GM19035 (cell line): ENCODE results near the gene PAPPA2.

Experiments
- ATAC-seq: cut with Tn5 transposase; IDR thresholded peaks from one replicate; pipeline ENCODE4 v1.9.1; 2021; ENCODE audit not compliant: unreplicated experiment

PAPPA2 gene

DNA sequence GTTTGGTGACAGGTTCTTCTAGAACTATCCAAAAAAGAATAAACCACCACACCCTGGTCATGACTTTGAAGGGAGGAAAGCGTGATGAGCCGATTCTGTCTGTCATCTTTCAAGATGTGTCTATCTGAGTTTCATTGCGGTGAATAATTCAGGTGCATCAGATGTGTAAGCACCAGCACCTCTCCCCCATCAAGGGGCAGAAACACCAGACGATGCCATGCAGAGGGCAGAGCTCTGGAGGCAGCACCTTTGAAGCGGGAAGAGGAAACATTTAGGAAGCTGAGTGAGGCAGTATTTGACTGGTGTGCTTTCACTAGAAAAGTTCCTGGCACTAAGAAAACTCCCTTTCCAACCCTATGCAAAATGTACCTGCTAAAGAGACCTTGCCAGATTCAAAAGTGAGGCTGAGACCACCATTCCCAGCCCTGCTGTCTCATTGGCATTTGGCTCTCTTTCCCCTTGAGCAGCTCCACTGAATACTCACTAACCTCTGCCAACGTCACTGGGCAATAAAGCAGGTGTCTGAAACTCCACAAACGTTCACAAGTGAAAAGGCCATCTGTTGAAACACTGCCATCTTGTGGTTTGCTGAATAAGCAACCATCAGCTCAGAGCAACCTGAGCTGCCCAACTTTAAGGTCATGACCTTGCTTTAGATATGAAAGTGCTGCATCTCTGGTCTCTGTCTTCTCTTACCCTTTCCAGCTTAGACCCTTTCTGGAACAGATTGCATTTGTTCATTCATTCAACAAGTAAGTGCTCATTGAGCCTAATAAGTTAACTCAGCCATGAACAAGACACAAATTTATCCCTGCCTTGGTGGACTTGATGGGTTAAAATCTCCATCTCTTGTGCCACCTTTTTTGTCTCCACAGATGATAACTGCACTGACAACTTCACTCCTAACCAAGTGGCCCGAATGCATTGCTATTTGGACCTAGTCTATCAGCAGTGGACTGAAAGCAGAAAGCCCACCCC lies 228.6 kb downstream of the PAPPA2 start:
- ATAC-seq: peak; percentile 90

DNA sequence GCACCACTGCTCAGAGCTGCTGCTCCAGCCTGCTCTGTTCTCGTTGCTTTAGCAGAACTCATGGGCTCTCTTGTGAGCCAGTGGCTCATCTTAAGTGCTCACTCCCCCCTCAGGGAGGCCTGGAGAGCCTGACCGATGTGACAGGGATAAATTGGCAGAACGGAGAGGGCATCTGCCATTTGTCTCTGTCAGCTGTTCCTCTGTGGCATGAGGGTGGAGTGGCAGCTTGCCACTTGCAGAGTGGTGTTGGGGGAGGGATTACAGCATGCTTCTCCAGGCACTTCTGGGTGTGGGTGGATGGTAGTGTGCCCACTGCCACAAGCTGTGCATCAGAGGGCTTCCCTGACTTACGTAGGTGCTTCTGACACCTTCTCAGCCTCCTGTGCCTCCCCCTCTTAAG lies 229.5 kb downstream of the PAPPA2 start:
- ATAC-seq: no peak

DNA sequence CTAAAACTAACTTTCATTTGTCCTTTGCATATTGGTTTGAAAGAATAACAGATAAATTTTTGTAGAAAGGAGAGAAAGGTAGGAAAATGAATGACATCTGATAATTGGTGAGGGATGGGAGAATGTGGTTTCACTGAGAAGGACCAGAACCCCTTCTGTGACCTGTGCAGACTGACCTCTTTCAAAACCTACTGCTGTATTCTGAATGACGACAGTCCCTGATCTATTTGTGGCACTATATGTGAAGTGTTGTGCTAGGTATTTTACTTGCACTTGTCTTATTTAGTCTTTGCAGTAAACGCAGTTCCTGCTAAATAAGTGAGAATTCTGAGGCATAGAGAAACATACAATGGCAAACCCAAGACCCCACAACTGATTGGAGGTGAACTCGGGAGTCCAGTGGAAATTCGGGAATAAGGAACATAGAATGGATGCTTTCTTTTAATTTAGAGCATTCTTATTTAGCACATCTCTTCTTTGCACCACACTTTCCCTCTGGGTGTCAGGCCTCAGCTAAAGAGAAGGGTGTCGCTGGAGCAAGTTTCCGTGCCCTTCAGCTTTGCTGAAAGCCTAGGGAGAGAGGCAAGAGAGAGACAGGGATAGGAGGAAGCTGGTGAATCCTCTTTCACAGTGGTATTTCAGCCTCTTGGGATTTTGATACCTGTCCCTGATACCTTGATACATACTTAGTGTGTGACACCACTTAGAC lies 230.2 kb downstream of the PAPPA2 start:
- ATAC-seq: no peak

DNA sequence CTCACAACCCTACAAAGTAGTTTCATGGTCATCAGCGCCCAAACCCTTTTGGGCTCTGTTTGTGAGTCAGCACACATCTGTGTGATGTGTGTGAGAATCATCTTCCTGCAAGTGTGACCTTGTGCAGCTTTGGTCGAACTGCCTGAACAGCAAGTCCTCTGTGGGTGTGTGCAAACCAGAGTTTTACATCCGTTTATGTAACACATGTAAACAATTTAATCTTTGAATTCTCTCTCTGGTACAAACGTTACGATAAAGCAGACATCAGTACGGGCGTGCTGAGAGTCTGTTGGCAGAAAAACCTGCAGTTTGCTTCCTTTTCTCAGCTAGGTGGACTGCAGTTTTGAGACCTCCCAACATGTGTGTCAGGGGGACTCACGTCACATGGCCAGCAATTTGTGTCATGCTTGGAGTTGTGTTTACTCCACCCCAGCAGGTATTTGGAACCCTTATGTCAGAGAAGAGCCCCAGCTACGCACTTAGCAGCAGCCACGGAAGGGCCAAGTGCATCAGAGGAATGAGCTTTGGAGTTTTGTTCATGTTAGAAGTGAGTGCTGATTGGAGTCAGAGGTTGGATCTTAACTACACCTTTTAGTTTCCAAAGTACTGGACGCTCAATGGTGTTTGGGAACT lies 230.8 kb downstream of the PAPPA2 start:
- ATAC-seq: no peak

DNA sequence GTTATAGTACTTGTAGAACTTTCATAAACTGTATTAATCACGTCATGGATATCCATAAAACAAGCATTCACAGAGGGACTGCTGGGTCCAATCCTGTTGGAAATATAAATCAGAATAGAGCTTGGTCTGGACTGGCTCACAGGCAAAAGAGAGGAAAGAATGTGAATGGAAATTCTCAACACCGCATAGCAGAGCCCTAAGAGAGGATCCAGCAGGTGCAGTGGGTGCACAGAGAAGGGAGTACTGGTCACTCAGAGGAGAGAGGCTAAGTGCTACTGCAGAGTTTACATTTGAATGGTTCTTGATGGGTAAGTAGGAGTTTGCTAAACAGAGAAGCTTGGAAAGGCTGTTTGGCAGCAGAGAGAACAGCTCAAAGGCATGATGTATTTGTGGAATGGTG lies 231.7 kb downstream of the PAPPA2 start:
- no peak for ATAC-seq

DNA sequence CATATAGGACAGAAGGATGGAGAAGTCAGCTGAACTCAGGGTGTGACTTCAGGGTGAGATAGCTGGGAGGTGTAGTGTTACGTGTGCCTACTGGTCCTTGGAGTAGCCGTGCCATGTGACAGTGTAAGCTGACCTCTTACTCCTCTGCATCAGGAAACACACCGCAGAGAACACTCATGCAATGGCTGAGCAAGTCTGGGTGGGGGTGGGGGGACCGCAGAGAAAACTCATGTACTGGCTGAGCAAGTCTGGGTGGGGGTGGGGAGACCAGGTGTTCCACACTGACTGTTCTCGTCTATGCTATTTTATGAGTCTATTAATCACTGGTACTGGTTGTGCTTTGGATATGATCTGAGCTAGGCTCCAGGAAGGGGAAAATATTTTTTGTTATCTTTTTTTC lies 233.1 kb downstream of the PAPPA2 start:
- ATAC-seq: no peak

DNA sequence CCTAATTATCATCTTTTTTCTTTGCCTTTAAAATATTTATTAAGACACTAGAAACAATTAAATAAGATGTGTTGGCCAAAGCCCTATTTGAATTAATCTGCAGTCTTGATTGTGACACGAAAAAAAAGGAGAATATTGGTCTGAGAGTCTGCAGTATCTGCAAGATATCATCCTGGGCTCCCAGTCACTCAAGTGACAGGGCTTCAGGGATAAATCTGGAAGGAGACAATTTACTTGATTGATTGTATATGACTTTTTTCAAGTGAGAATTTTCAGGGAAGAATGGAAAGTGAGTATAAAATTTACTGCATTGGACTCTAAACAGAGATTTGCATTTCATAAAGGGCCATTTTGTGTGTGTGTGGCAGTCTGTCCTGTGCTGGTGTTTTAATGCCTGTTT lies 233.7 kb downstream of the PAPPA2 start:
- no peak for ATAC-seq

DNA sequence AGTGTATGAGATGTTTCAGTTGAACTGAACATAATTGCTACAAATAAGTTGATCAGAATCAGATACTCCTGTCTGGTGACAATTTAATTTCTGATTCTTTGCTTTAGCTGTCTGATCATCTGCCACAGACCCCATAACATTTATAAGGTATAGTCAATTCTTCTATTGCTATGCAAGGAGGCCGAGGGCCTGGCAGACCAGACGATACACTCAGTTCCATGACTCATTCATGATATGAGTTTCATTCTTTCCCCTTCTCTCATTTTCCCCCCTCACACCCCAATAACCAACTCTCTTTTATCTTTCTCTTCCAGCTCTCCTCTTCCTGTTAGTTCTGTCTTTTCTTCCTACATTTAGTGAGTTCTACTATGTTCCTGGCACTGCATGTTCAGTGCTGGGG lies 236.8 kb downstream of the PAPPA2 start:
- ATAC-seq: no peak

DNA sequence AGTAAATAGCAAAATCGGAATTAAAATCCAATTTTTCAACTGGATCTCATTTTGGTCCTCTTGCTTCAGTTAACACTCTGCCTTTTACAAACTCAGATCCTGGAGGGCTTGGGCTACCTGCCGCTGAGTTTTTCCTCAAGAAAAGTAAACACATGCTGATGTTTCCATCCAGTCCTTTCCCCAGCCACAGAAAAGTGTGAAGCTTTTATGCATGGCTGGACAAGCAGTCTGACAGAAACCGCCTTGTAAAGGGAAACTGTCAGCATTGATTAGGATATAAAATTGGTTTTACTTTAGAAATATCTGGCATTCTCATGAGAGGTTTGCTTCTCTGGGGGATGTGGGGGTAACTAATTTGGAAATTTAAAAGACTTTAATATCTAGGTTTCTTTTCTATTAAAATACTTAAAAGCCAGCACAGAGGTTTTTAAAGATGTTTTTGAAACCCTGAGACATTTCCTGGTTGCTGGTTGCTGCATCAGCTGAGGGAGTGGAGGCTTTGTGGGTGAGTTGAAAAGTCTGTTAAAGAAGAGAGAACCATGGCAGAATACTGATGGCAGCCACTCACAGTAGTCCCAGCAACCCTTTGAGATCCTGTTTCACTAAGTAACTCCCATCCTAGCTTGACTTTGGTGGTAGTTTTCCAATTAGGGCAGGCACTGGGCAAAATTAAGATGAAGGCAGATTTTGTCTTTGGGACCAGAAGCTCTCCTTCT lies 238.3 kb downstream of the PAPPA2 start:
- no peak for ATAC-seq

DNA sequence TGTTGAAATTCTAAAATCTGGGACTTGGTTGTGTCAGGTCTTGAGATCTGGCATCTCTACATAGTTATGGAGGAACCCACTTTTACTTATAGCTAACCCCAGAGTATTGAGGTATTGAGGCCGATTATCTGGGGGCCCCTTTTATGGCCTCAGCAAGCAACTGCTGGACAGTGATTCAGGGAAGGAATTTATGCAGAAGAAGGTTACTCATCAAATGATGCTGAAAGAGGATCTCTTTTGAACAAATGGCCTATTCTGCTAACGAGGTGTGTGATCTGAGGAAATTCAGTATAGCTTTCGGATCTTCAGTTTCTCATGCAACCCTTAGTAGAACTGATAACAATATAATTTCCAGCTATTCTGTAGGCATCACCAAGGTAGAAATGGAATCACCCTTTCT lies 239.9 kb downstream of the PAPPA2 start:
- no peak for ATAC-seq

DNA sequence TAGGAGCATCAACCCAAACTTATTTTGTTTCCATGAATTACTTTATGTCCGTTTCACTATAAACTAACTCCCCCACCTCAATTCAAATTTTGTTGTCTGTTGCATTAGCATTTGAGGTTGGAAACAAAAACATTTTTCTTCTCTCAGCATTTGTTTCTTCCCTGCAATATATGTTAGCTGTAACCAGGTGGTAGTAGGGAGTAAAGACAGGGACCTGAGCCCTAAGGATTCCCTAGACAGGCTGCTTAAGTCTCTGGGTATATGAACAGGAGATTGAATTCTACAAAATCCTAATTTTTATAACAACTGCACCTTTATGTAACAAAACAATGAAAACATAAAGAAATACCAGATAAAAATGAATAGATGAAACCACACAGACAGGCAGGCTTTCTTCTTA lies 242.6 kb downstream of the PAPPA2 start:
- ATAC-seq: no peak

DNA sequence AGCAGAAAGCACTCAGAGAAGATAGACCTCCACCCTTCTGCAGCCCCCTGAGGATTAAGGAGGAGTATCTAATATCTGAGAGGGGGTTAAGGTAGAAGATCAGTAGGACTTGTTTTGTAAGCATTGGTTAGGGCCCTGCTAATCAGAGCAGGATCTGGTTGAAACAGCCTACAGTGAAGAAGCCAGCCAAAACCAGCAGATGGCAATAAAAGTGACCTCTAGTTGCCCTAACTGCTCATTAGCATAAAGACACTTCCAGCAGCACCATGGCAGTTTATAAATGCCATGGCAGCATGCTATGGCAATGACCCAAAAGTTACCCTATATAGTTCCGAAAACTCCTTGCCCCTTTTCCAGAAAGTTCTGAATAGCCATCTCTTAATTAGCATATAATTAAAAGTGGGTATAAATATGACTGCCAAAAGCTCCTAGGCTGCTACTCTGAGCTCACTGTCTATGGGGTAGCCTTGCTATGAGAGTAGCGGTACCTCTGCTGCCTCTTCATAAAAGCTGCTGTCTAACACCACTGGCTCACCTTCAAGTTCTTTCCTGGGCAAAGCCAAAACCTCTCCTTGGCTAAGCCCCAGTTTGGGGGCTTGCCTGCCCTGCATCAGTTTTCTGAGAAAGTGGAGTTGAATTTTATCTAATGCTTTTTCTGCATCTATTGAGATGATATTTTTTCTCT lies 254.2 kb downstream of the PAPPA2 start:
- ATAC-seq: no peak

DNA sequence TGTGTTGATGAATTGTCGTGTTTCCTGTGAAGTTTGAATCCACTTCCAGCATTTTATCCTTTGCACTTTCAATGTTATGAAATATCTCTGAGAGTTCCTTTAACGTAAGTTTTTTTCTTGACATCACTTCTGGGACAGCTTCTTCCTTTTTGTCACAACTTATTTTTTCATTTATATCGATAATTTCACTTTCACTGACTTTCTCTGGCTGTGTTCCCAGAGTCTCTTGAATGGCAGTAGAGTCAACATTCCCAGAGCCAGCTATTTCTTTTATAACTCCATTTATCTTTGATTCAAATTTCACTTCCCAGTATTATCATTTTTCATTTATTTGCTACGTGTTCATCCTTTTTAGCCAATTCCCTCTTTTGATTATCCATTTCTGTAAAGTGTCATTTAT lies 256.5 kb downstream of the PAPPA2 start:
- ATAC-seq: no peak

DNA sequence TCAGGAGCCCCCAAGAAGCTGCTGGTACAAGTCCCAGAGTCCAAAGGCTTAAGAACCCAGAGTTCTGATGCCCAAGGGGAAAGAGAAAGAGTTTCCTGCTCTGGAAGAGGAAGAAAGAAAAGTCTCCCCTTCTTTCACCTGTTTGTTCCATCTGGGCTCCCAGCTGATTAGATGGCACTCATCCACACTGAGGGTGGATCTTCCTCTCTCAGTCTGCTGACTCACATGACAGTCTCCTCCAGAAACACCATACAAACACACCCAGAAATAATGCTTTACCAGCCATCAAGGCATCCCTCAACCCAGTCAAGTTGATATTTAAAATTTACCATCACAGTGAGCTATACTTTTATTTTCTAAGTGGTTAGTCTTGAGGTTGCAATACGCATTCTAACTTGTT lies 257.9 kb downstream of the PAPPA2 start:
- ATAC-seq: no peak

DNA sequence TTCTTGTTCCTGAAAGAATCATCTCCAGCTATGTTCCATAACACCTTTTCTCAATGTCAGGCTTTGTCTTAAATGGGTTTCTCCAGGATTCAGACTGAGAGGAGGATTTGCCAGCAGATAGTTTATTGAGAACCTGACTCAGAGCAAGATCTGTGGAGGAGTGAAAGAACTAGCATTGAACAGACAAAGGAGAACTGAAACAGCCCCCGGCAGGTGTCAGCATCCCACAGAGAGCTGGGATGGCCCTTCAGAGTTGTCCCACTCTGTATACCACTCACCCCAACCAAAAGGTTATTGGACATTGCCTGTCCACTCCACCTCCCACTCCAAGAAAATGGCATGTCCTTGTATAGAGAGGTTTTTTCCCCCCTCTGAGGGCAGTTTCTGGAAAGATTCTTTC lies 270.7 kb downstream of the PAPPA2 start:
- ATAC-seq: no peak

DNA sequence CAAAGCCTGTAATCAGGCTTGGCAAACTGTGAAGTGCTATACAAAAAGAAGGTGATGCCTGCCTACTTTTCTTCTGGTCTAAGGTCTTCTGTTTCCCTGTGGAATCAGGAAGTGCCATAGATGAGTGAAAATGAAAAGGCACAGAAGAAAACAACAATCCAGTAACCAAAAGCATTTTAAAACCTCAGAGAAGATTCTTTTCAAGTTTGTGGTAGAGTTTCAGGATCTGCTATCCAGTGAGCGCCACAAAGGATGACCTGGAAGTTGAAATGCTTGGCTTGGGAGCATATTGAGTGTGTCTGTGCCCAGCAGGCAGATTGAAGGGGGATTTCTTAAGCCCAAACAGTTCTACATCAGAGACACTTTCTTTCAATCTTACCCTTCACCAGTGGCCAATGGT lies 272.2 kb downstream of the PAPPA2 start:
- ATAC-seq: no peak

DNA sequence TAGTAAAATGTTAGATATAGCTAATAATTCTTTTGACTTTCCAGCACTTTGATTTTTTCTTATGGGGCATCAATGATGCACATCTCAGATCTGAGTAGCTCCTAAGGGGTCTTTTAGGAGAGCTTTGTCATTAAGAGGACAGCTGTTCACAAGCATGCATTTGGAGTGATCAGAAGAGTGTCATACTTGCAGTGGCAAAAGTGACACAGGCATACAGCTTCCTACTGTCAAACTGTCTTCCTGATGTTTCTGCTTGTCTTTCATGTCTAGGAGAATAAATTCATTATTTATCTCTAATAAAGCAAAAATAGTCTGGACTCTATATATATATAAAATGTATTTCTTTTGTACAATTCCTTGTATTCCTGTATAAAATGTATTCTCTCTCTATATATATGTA lies 273.0 kb downstream of the PAPPA2 start:
- no peak for ATAC-seq

DNA sequence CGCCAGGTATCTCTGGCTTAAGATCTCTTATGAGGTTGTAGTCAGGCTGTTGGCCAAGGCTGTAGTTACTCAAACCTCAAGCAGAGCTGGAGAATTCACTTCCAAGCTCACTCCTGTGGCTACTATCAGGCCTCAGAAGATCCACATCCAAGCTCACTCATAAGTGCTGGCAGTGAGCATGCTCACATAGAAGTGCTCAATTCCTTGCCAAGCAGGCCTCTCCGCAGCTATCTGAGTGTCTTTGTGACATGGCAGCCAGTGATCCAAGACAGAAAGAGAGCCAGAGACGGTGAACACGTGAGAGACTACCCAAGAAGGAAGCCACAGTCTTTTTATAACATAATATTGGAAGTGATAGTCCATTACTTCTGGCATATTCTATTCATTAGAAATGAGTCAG lies 278.2 kb downstream of the PAPPA2 start:
- no peak for ATAC-seq

DNA sequence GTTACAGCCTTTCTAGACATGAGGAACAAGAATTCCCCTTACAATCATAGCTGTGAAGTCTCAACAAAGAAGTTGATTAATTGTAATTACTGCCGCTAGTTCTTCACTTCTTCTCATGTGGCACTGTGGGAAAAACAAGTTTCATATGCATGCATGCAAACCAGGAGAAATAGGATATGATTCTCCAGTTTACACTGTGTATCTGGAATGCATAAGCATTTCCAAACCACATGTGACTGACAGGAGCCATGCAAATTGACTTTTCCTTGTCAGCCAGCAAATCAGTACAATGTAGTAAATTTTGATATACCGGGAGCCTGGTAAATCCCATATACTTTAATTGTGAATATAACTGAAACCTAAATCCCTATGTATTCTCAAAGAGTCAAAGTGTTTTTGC lies 279.3 kb downstream of the PAPPA2 start:
- no peak for ATAC-seq

DNA sequence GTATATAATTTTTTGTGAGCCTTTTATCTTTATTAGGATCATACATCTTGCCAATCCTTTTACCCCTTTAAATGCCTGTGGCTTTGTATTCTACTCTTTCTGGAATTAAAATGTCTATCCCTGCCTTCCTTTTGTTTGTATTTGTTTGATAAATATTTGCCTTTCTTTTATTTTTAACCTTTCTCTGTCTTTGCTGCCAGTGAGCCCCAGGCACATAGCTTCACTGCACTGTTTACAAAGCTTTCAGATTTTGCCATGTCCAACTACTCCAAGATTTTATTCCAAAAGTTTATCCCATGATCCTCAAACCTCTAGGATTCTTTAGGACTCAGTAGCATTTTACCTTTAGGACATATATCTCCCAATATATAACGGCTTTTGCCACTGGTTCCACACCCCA lies 281.2 kb downstream of the PAPPA2 start:
- ATAC-seq: no peak

DNA sequence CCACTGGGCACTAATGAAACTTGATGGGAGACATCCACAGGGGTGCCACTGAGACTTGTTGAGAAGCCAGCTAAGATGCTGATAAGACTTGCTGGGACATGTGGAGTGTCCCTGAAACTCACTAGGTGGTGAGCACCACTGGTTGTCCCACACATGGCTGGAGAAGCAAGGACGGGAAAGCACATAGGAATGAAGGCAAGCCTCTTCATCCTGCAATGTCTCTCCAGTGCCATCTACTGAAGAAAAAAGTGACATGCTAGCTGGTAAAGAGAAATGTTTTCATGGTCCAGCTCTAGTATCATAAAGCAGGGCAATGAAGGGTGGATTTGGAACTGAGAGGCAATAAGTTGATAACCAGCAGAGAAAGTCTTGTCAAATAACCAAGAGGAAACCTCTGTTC lies 283.0 kb downstream of the PAPPA2 start:
- ATAC-seq: no peak
